Measurements from ENCODE around the gene ACTN4. TPM values are rescaled to one million over a fixed set of nuclear protein-coding genes. Genes with fewer than 3 reads are reported as not detected.

Gene ACTN4
- total and polyA plus RNA-seq, 10 of the 15 experiments (the other 5 are each of a cell fraction or from before 2014, with no cell fraction given): 2.4 to 293 (median 72.5) TPM

GRCh38 chr19:38727868-38728660, 80.6 kb downstream of the ACTN4 start:
- no peak overlapping the region for H3K4me3 ChIP-seq
- no TSS peak for BruUV-seq (replicated peaks)
- ATAC-seq (no peak), FAIRE-seq (no peak), DNase-seq (ENCODE audit: low read depth, low spot score) (no peak)
- no peak overlapping the region for H3K9ac ChIP-seq (ENCODE audit: control insufficient read depth, insufficient read depth, low read length)
- no peak overlapping the region for H2AFZ ChIP-seq (ENCODE audit: control insufficient read depth, low read depth, low read length)
- H4K20me1 ChIP-seq (ENCODE audit: control insufficient read depth, insufficient read depth): no peaks in the 10 kb centered on the region
- no peak overlapping the region for H3K4me2 ChIP-seq (ENCODE audit: control insufficient read depth, insufficient read depth)
- ChIA-PET POLR2A (no interaction called here), CTCF (interaction anchor here (1.1 to 2.9 kb wide), 3 partner anchors 76 to 200 kb away, joined by 3 to 15 read pairs (median 5); no protein-coding TSS in a partner anchor), RAD21 (ENCODE audit: unreplicated experiment) (no interaction called here), SMC1A (ENCODE audit: uncharacterized antibody, unreplicated experiment) (interaction anchor here (0.6 kb wide), 2 partner anchors 87 to 203 kb away, joined by 3 read pairs; partner anchors contain the start of gene MRPS12)
- TF ChIP-seq SREBF2 (IDR thresholded peaks at IDR 0.05; ENCODE audit: low read length) (no peak), SMAD1 (IDR thresholded peaks at IDR 0.05; ENCODE audit: low read depth, partially characterized antibody) (no peak), CHD4 (IDR thresholded peaks at IDR 0.05) (no peak), NFYA (IDR thresholded peaks at IDR 0.05; ENCODE audit: borderline replicate concordance, low read depth, low read length) (no peak), PML (IDR thresholded peaks at IDR 0.05; ENCODE audit: low read length) (no peak), SUPT20H (IDR thresholded peaks at IDR 0.05; ENCODE audit: borderline replicate concordance, control insufficient read depth, low read depth, low read length) (no peak), KLF5 (IDR thresholded peaks at IDR 0.05; ENCODE audit: partially characterized antibody) (no peak), POU2F2 (IDR thresholded peaks at IDR 0.05; ENCODE audit: borderline replicate concordance, low read depth, low read length) (no peak), KAT2A (conservative IDR thresholded peaks at IDR 0.05; ENCODE audit: control insufficient read depth, low read depth, low read length) (no peak)
- TF ChIP-seq, protein P1, sequence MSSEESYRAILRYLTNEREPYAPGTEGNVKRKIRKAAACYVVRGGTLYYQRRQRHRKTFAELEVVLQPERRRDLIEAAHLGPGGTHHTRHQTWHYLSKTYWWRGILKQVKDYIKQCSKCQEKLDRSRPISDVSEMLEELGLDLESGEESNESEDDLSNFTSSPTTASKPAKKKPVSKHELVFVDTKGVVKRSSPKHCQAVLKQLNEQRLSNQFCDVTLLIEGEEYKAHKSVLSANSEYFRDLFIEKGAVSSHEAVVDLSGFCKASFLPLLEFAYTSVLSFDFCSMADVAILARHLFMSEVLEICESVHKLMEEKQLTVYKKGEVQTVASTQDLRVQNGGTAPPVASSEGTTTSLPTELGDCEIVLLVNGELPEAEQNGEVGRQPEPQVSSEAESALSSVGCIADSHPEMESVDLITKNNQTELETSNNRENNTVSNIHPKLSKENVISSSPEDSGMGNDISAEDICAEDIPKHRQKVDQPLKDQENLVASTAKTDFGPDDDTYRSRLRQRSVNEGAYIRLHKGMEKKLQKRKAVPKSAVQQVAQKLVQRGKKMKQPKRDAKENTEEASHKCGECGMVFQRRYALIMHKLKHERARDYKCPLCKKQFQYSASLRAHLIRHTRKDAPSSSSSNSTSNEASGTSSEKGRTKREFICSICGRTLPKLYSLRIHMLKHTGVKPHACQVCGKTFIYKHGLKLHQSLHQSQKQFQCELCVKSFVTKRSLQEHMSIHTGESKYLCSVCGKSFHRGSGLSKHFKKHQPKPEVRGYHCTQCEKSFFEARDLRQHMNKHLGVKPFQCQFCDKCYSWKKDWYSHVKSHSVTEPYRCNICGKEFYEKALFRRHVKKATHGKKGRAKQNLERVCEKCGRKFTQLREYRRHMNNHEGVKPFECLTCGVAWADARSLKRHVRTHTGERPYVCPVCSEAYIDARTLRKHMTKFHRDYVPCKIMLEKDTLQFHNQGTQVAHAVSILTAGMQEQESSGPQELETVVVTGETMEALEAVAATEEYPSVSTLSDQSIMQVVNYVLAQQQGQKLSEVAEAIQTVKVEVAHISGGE (CRISPR knock-in tag; IDR thresholded peaks at IDR 0.05): no peak
- TF ChIP-seq, protein P2, sequence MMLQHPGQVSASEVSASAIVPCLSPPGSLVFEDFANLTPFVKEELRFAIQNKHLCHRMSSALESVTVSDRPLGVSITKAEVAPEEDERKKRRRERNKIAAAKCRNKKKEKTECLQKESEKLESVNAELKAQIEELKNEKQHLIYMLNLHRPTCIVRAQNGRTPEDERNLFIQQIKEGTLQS (IDR thresholded peaks at IDR 0.05; ENCODE audit: borderline replicate concordance, extremely low read depth, low read depth, low read length): no peak
- no peaks in the 10 kb centered on the region for H3K79me2 ChIP-seq (ENCODE audit: control insufficient read depth, insufficient read depth, low read length)
- H3K4me1 ChIP-seq (ENCODE audit: control insufficient read depth, insufficient read depth, low read length): no peaks in the 10 kb centered on the region
- H3K27me3 ChIP-seq (replicated peaks in 1 of 2; ENCODE audit: control insufficient read depth in 2 of 2, insufficient read depth in 2 of 2, low read length in 1 of 2): no peaks in the 10 kb centered on the region
- peaks cover 3 to 38% of the 10 kb centered on the region in 2 experiments; a peak in 3 of 4 replicates for H3K36me3 ChIP-seq (ENCODE audit: control insufficient read depth in 2 of 2, insufficient read depth in 2 of 2, low read length in 1 of 2)
- no peaks in the 10 kb centered on the region for H3K9me3 ChIP-seq (replicated peaks; ENCODE audit: control insufficient read depth, insufficient read depth, low read length)
- 97% methylated on average over 24 of the region's 33 CpGs for WGBS (ENCODE audit: insufficient coverage, insufficient replicate concordance, low lambda C conversion rate, missing lambda C conversion rate)
- in situ Hi-C loops (cut with MboI) (no loop called here), intact Hi-C loops (cut with micrococcal nuclease; ENCODE audit: unreplicated experiment) (no loop called here)
- no peak overlapping the region for H3K27ac ChIP-seq (ENCODE audit: control insufficient read depth, insufficient read depth)

Measured in GM12878 (cell line).